ENCODE results near the gene DDX52. TPM values are rescaled to one million over a fixed set of nuclear protein-coding genes. Genes with fewer than 3 reads are reported as not detected.

DDX52 gene
- total and polyA plus RNA-seq, 2 of the 13 experiments (the other 11 are each of a cell fraction or from before 2014, with no cell fraction given): 8.9 to 36.1 TPM

GRCh38 chr17:37585066-37585465 is 58.2 kb downstream of the DDX52 start:
- H3K79me2 ChIP-seq (ENCODE audit: insufficient read depth, low read length): no peaks in the 10 kb centered on the region
- WGBS (ENCODE audit: low lambda C conversion rate): 83% methylated on average over 3 of the region's 3 CpGs

More at GRCh38 chr17:37585066-37585465, 58.2 kb downstream of the DDX52 start:
- H3K27me3 ChIP-seq (ENCODE audit: control insufficient read depth in 1 of 2, insufficient read depth in 2 of 2, low read length in 2 of 2): no peaks in the 10 kb centered on the region
- FAIRE-seq (no peak), ATAC-seq (no peak), DNase-seq (ENCODE audit: low spot score) (no peak)
- BruUV-seq (replicated peaks): no TSS peak
- in situ Hi-C loops (cut with HindIII; ENCODE audit: extremely low pct_ligation_motif_present, low pct_unique_long_range_greater_than_20kb): no loop called here
- H2AFZ ChIP-seq (ENCODE audit: low read length): no peak overlapping the region
- H3K36me3 ChIP-seq (replicated peaks in 1 of 2; ENCODE audit: control insufficient read depth in 1 of 2, insufficient read depth in 2 of 2, low read length in 2 of 2): peaks cover 11 to 33% of the 10 kb centered on the region in 2 experiments; a peak in 4 of 5 replicates
- CTCF ChIA-PET (ENCODE audit: low intra/inter-chr PET ratio, low total read pairs): no interaction called here
- no peak for TF ChIP-seq PHB2 (IDR thresholded peaks at IDR 0.05; ENCODE audit: partially characterized antibody)
- no peak for TF ChIP-seq MTA1 (CRISPR knock-in tag; IDR thresholded peaks at IDR 0.05; ENCODE audit: borderline replicate concordance)
- TF ChIP-seq ZGPAT (CRISPR knock-in tag; IDR thresholded peaks at IDR 0.05): no peak
- TF ChIP-seq ZNF782 (CRISPR knock-in tag; IDR thresholded peaks at IDR 0.05; ENCODE audit: borderline replicate concordance): no peak
- no peak for TF ChIP-seq CBX2 (IDR thresholded peaks at IDR 0.05; ENCODE audit: low read depth, low read length)
- TF ChIP-seq CBX2 (CRISPR knock-in tag; IDR thresholded peaks at IDR 0.05; ENCODE audit: low read depth): no peak
- TF ChIP-seq ZNF232 (CRISPR knock-in tag; IDR thresholded peaks at IDR 0.05; ENCODE audit: borderline replicate concordance): no peak
- no peak for TF ChIP-seq ZNF275 (CRISPR knock-in tag; IDR thresholded peaks at IDR 0.05; ENCODE audit: borderline replicate concordance)
- no peak for TF ChIP-seq JDP2 (CRISPR knock-in tag; IDR thresholded peaks at IDR 0.05; ENCODE audit: borderline replicate concordance)
- H3K4me1 ChIP-seq (ENCODE audit: insufficient read depth, low read length): no peaks in the 10 kb centered on the region
- H3K9me3 ChIP-seq (ENCODE audit: low read length): no peaks in the 10 kb centered on the region
- no peak overlapping the region for H3K9ac ChIP-seq (ENCODE audit: insufficient read depth, low read depth, low read length)
- no peak overlapping the region for H3K4me2 ChIP-seq (ENCODE audit: low read depth, low read length)
- H3K27ac ChIP-seq (ENCODE audit: extremely low read length, insufficient read depth, low read length): no peak overlapping the region
- intact Hi-C loops (cut with micrococcal nuclease; ENCODE audit: unreplicated experiment): no loop called here
- POLR2A ChIA-PET: no interaction called here
- H3K4me3 ChIP-seq (replicated peaks in 1 of 3; ENCODE audit: insufficient read depth in 1 of 3, low read depth in 2 of 3, low read length in 3 of 3): no peak overlapping the region
- H4K20me1 ChIP-seq (ENCODE audit: insufficient read depth, low read length): no peaks in the 10 kb centered on the region

All from HepG2 (cell line).